ENCODE data around the gene WSB2. TPM values are rescaled to one million over a fixed set of nuclear protein-coding genes. Genes with fewer than 3 reads are reported as not detected.

WSB2 gene
- total and polyA plus RNA-seq, 9 of the 15 experiments (the other 6 are each of a cell fraction or from before 2014, with no cell fraction given), result 31.4 to 77.6 (median 52.6) TPM

DNA sequence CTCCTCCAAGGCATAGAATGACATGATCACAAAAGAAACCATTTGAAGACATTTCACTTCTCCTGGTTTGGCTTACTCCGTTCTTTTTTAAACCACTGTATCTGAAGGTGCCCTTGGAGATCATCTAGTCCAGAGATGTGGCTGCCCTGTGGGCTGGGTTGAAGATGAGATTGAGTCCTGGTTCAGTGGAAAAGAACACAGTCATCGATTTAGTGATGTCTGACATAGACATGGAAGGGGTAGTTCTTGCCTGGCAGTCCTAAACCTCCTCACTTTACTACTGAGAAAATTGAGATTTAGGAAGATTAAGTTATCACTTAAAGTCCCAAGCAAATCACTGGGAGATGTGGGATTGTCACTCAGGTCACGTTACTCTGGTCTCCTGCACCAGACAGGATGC is 40.1 kb upstream of the WSB2 start:
- 0% methylated on average over 3 of the region's 3 CpGs for WGBS (ENCODE audit: insufficient coverage, low coverage, missing lambda C conversion rate)
- Histone ChIP-seq H3K9me1 (ENCODE audit: control insufficient read depth, insufficient read depth, low read length) (no peaks in the 10 kb centered on the region), H3K4me1 (replicated peaks in 1 of 2; ENCODE audit: control insufficient read depth in 2 of 2, insufficient read depth in 2 of 2, low read length in 2 of 2) (peaks cover 0 to 15% of the 10 kb centered on the region in 2 experiments; a peak in 3 of 5 replicates), H2AFZ (ENCODE audit: low read depth, low read length) (no peak overlapping the region), H3K4me3 (no peak overlapping the region), H3K9me3 (replicated peaks; ENCODE audit: control insufficient read depth, insufficient read depth, low read depth, low read length) (no peaks in the 10 kb centered on the region), H3K36me3 (ENCODE audit: control insufficient read depth, insufficient read depth, low read length) (no peaks in the 10 kb centered on the region), H4K20me1 (replicated peaks; ENCODE audit: control insufficient read depth, insufficient read depth, low read length) (no peaks in the 10 kb centered on the region), H3K27me3 (ENCODE audit: control insufficient read depth in 2 of 2, insufficient read depth in 2 of 2, low read length in 2 of 2) (peaks cover 29 to 54% of the 10 kb centered on the region in 2 experiments; a peak in 4 of 5 replicates), H3K27ac (ENCODE audit: extremely low read depth, low read depth, low read length) (no peak overlapping the region), H3K79me2 (ENCODE audit: control insufficient read depth, insufficient read depth, low read length) (no peaks in the 10 kb centered on the region), H3K4me2 (ENCODE audit: insufficient read depth, low read length) (no peak overlapping the region), H3K9ac (ENCODE audit: insufficient read depth in 1 of 2, low read depth in 2 of 2, low read length in 2 of 2) (no peak overlapping the region)
- POLR2A ChIA-PET, result no interaction called here
- no TSS peak for BruUV-seq (replicated peaks)
- in situ Hi-C loops (cut with MboI), result no loop called here
- peak in 1 of 4 experiments; percentile 2 for DNase-seq (ENCODE audit: extremely low read depth in 1 of 4, low spot score in 3 of 4)
- CTCF ChIA-PET (ENCODE audit: low intra/inter-chr PET ratio), result interaction anchor here (0.7 kb wide), 1 partner anchor 276 kb away, joined by 3 read pairs; no protein-coding TSS in a partner anchor
- TF ChIP-seq RBFOX2 (IDR thresholded peaks at IDR 0.05; ENCODE audit: low read depth, low read length), result no peak
- TF ChIP-seq ZNF263 (CRISPR knock-in tag; IDR thresholded peaks at IDR 0.05; ENCODE audit: borderline replicate concordance), result no peak
- no peak for FAIRE-seq
- no peak for ATAC-seq
- intact Hi-C loops (cut with micrococcal nuclease), result loop anchor here (5.0 kb wide), 1 partner anchor 39 kb away; the partner anchor contains the start of gene WSB2

DNA sequence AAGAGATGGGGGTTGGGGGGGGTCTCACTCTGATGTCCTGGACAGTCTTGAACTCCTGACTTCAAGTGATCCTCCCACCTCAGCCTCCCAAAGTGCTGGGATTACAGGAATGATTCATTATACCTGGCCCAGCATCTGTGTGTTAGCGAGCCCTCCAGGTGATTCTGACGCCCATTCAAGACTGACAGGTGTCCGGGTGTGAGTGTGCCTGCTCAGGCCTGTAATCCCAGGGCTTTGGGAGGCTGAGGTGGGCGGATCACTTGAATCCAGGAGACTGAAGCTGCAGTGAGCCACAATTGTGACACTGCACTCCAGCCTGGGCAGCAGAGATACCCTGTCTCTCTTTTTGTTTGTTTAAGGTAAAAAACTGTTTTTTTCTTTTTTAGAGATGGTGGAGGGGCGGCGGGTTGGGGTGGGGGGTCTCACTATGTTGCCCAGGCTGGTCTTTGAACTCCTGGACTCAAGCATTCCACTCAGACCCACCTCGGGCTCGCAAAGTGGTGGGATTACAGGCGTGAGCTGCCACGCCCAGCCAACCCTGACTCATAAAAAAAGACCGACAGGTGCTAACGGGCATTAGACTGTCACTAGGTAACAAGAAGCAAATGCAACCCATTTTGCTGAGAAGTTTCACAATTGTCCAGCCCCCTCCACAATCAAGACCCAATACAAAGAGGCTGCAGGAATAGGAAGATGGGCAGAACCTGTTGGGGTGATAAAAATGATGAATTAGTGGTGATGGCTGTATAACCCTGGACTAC is 38.1 kb upstream of the WSB2 start:
- no peak overlapping the region for H2AFZ ChIP-seq (ENCODE audit: low read depth, low read length)
- ChIA-PET POLR2A (no interaction called here), CTCF (ENCODE audit: low intra/inter-chr PET ratio) (no interaction called here)
- no peaks in the 10 kb centered on the region for H4K20me1 ChIP-seq (replicated peaks; ENCODE audit: control insufficient read depth, insufficient read depth, low read length)
- peaks cover 35 to 54% of the 10 kb centered on the region in 2 experiments; a peak in 4 of 5 replicates for H3K27me3 ChIP-seq (ENCODE audit: control insufficient read depth in 2 of 2, insufficient read depth in 2 of 2, low read length in 2 of 2)
- no peak overlapping the region for H3K9ac ChIP-seq (ENCODE audit: insufficient read depth in 1 of 2, low read depth in 2 of 2, low read length in 2 of 2)
- in situ Hi-C loops (cut with MboI) (no loop called here), intact Hi-C loops (cut with micrococcal nuclease) (no loop called here)
- WGBS (ENCODE audit: insufficient coverage, low coverage, missing lambda C conversion rate), result 2% methylated on average over 10 of the region's 12 CpGs
- BruUV-seq (replicated peaks), result no TSS peak
- no peak for ATAC-seq
- DNase-seq (ENCODE audit: extremely low read depth in 1 of 4, low spot score in 3 of 4), result no peak
- no peaks in the 10 kb centered on the region for H3K36me3 ChIP-seq (ENCODE audit: control insufficient read depth, insufficient read depth, low read length)
- FAIRE-seq, result no peak
- no peak overlapping the region for H3K27ac ChIP-seq (ENCODE audit: extremely low read depth, low read depth, low read length)
- H3K79me2 ChIP-seq (ENCODE audit: control insufficient read depth, insufficient read depth, low read length), result no peaks in the 10 kb centered on the region
- no peak overlapping the region for H3K4me2 ChIP-seq (ENCODE audit: insufficient read depth, low read length)
- H3K9me3 ChIP-seq (replicated peaks; ENCODE audit: control insufficient read depth, insufficient read depth, low read depth, low read length), result no peaks in the 10 kb centered on the region
- H3K9me1 ChIP-seq (ENCODE audit: control insufficient read depth, insufficient read depth, low read length), result no peaks in the 10 kb centered on the region
- no peak overlapping the region for H3K4me3 ChIP-seq
- H3K4me1 ChIP-seq (replicated peaks in 1 of 2; ENCODE audit: control insufficient read depth in 2 of 2, insufficient read depth in 2 of 2, low read length in 2 of 2), result peaks cover 0 to 12% of the 10 kb centered on the region in 2 experiments; a peak in 3 of 5 replicates
- no peak for TF ChIP-seq RUNX1 (IDR thresholded peaks at IDR 0.05; ENCODE audit: low read depth)
- TF ChIP-seq, protein P1, sequence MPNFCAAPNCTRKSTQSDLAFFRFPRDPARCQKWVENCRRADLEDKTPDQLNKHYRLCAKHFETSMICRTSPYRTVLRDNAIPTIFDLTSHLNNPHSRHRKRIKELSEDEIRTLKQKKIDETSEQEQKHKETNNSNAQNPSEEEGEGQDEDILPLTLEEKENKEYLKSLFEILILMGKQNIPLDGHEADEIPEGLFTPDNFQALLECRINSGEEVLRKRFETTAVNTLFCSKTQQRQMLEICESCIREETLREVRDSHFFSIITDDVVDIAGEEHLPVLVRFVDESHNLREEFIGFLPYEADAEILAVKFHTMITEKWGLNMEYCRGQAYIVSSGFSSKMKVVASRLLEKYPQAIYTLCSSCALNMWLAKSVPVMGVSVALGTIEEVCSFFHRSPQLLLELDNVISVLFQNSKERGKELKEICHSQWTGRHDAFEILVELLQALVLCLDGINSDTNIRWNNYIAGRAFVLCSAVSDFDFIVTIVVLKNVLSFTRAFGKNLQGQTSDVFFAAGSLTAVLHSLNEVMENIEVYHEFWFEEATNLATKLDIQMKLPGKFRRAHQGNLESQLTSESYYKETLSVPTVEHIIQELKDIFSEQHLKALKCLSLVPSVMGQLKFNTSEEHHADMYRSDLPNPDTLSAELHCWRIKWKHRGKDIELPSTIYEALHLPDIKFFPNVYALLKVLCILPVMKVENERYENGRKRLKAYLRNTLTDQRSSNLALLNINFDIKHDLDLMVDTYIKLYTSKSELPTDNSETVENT (CRISPR knock-in tag; IDR thresholded peaks at IDR 0.05), result no peak
- no peak for TF ChIP-seq CREB1 (IDR thresholded peaks at IDR 0.05)
- no peak for TF ChIP-seq CREB1 (CRISPR knock-in tag; IDR thresholded peaks at IDR 0.05)
- no peak for TF ChIP-seq MYBL2 (IDR thresholded peaks at IDR 0.05; ENCODE audit: low read depth)
- no peak for TF ChIP-seq MYBL2 (CRISPR knock-in tag; IDR thresholded peaks at IDR 0.05; ENCODE audit: borderline replicate concordance)
- no peak for TF ChIP-seq NFYB (IDR thresholded peaks at IDR 0.05; ENCODE audit: extremely low read depth, insufficient read length)
- no peak for TF ChIP-seq ZNF780A (CRISPR knock-in tag; IDR thresholded peaks at IDR 0.05)
- no peak for TF ChIP-seq ZNF134 (CRISPR knock-in tag; conservative IDR thresholded peaks at IDR 0.05)
- TF ChIP-seq CBFA2T3 (IDR thresholded peaks at IDR 0.05), result no peak
- TF ChIP-seq HDAC2 (IDR thresholded peaks at IDR 0.05), result no peak
- no peak for TF ChIP-seq PRMT5 (CRISPR knock-in tag; IDR thresholded peaks at IDR 0.05)

Measured in K562 (cell line).